ENCODE data around the gene MSRB1.

The MSRB1 gene

GRCh38 chr16:1908184-1908583 is 34.8 kb downstream of the MSRB1 start:
- no peaks in the 10 kb centered on the region for H3K36me3 ChIP-seq (ENCODE audit: insufficient read depth, low read length)
- no peaks in the 10 kb centered on the region for H3K79me2 ChIP-seq (ENCODE audit: insufficient read depth, low read length)
- no peak overlapping the region for H3K4me3 ChIP-seq (ENCODE audit: low read length, poor library complexity, severe bottlenecking)
- no peak overlapping the region for H3K9ac ChIP-seq (ENCODE audit: low read depth, low read length, poor library complexity, severe bottlenecking)
- no peak for TF ChIP-seq EZH2phosphoT487 (IDR thresholded peaks at IDR 0.05; ENCODE audit: borderline replicate concordance)
- no peak for TF ChIP-seq CTCF (conservative IDR thresholded peaks at IDR 0.05; ENCODE audit: low read length)
- H3K9me2 ChIP-seq (replicated peaks; ENCODE audit: low read depth, low read length) = no peaks in the 10 kb centered on the region
- H3K4me1 ChIP-seq (ENCODE audit: insufficient read depth, low read length, poor library complexity, severe bottlenecking) = no peaks in the 10 kb centered on the region
- H3K4me2 ChIP-seq (ENCODE audit: low read depth, low read length, poor library complexity, severe bottlenecking) = no peak overlapping the region
- no peaks in the 10 kb centered on the region for H3K27me3 ChIP-seq (ENCODE audit: insufficient read depth, low read length, poor library complexity, severe bottlenecking)
- H3F3A ChIP-seq (ENCODE audit: low read depth) = no peaks in the 10 kb centered on the region
- no peaks in the 10 kb centered on the region for H4K20me1 ChIP-seq (ENCODE audit: insufficient read depth, low read length, poor library complexity, severe bottlenecking)
- no peak overlapping the region for H2AFZ ChIP-seq (ENCODE audit: low read length)
- H3K9me3 ChIP-seq (ENCODE audit: insufficient read depth, low read depth, low read length) = no peaks in the 10 kb centered on the region

- H3K4me1 ChIP-seq (ENCODE audit: insufficient read depth, low read length, poor library complexity, severe bottlenecking) = no peaks in the 10 kb centered on the region
- no peak overlapping the region for H2AFZ ChIP-seq (ENCODE audit: low read length)
- no peaks in the 10 kb centered on the region for H3F3A ChIP-seq (ENCODE audit: low read depth)
- TF ChIP-seq CTCF (conservative IDR thresholded peaks at IDR 0.05; ENCODE audit: low read length) (no peak), EZH2phosphoT487 (IDR thresholded peaks at IDR 0.05; ENCODE audit: borderline replicate concordance) (no peak)
- H3K27me3 ChIP-seq (ENCODE audit: insufficient read depth, low read length, poor library complexity, severe bottlenecking) = no peaks in the 10 kb centered on the region
- no peak overlapping the region for H3K9ac ChIP-seq (ENCODE audit: low read depth, low read length, poor library complexity, severe bottlenecking)
- no peaks in the 10 kb centered on the region for H3K79me2 ChIP-seq (ENCODE audit: insufficient read depth, low read length)
- no peaks in the 10 kb centered on the region for H3K36me3 ChIP-seq (ENCODE audit: insufficient read depth, low read length)
- no peaks in the 10 kb centered on the region for H4K20me1 ChIP-seq (ENCODE audit: insufficient read depth, low read length, poor library complexity, severe bottlenecking)
- H3K4me2 ChIP-seq (ENCODE audit: low read depth, low read length, poor library complexity, severe bottlenecking) = no peak overlapping the region
- no peaks in the 10 kb centered on the region for H3K9me3 ChIP-seq (ENCODE audit: insufficient read depth, low read depth, low read length)
- H3K9me2 ChIP-seq (replicated peaks; ENCODE audit: low read depth, low read length) = no peaks in the 10 kb centered on the region
- H3K4me3 ChIP-seq (ENCODE audit: low read length, poor library complexity, severe bottlenecking) = no peak overlapping the region
Measured at GRCh38 chr16:1907226-1907860, 35.7 kb downstream of the MSRB1 start.

- H3K9me3 ChIP-seq (ENCODE audit: insufficient read depth, low read depth, low read length) = no peaks in the 10 kb centered on the region
- no peak overlapping the region for H3K9ac ChIP-seq (ENCODE audit: low read depth, low read length, poor library complexity, severe bottlenecking)
- H3K79me2 ChIP-seq (ENCODE audit: insufficient read depth, low read length) = no peaks in the 10 kb centered on the region
- H3K27me3 ChIP-seq (ENCODE audit: insufficient read depth, low read length, poor library complexity, severe bottlenecking) = no peaks in the 10 kb centered on the region
- no peak overlapping the region for H2AFZ ChIP-seq (ENCODE audit: low read length)
- no peaks in the 10 kb centered on the region for H3K36me3 ChIP-seq (ENCODE audit: insufficient read depth, low read length)
- no peaks in the 10 kb centered on the region for H3K4me1 ChIP-seq (ENCODE audit: insufficient read depth, low read length, poor library complexity, severe bottlenecking)
- H3K4me3 ChIP-seq (ENCODE audit: low read length, poor library complexity, severe bottlenecking) = no peak overlapping the region
- H3F3A ChIP-seq (ENCODE audit: low read depth) = no peaks in the 10 kb centered on the region
- no peaks in the 10 kb centered on the region for H4K20me1 ChIP-seq (ENCODE audit: insufficient read depth, low read length, poor library complexity, severe bottlenecking)
- no peaks in the 10 kb centered on the region for H3K9me2 ChIP-seq (replicated peaks; ENCODE audit: low read depth, low read length)
- TF ChIP-seq EZH2phosphoT487 (IDR thresholded peaks at IDR 0.05; ENCODE audit: borderline replicate concordance) (no peak), CTCF (conservative IDR thresholded peaks at IDR 0.05; ENCODE audit: low read length) (no peak)
- no peak overlapping the region for H3K4me2 ChIP-seq (ENCODE audit: low read depth, low read length, poor library complexity, severe bottlenecking)
Measured at GRCh38 chr16:1906846-1907165, 36.2 kb downstream of the MSRB1 start.
